HG03175 (cell line): Measurements from ENCODE around the gene RIMS4.

Experiments used
- ATAC-seq: cut with Tn5 transposase; IDR thresholded peaks from one replicate; pipeline ENCODE4 v1.9.1; 2021; ENCODE audit warnings: mild to moderate bottlenecking, moderate library complexity; ENCODE audit not compliant: unreplicated experiment

RIMS4 gene

DNA sequence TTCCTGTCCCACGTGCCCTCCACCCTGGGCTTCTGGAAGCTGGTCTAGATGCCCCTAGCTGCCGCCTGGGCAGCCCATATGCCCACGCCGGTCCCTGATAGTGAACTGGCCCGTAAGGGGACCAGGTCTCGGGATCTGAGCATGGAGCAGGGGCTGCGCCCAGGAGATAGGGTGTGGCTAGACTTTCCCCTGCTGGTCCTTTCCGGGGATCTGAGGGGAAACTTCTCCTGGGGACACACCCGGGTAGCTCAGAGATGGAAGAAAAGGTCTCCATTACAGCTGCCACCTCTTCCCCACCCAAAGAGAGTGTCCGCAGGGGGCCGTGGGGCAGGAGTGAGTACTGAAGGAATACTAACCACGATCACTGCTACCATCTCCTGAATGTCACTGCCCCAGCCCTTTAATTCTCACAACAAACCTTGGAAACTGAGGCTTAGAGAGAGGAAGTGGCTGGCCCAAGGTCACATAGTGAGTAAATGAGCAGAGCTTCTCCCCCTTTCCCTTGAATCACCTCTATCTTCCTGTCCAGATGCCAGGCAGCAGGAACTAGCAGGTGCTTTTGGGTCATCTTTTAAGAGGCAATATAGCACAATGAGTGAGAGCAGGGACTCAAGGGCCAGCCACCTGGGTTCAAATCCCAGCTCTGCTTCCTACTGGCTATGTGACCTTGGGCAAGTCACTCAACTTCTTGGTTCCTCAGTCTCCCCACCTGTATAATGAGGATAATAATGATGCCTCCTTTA is 107.0 kb downstream of the RIMS4 start:
- no peak for ATAC-seq

DNA sequence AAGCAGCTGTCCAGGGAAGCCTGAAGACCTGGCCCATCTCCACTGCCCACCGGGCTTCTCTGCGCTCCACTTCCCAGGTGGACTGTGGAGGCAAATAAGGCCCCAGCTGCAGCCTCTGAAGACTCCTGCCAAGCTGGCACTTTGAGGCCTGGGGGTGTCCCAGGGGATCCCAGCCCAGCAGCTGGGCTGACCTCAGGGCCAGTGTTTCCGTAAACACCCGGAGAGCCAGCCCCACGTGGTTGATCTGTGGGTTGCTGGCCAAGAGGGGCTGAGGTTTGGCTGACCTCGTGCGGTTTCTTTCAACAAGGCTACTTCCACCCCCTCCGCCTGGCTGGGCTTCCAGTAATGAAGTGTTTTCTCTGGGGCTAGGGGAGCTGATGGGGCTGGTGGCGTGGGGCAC is 107.6 kb downstream of the RIMS4 start:
- peak; percentile 36 for ATAC-seq

DNA sequence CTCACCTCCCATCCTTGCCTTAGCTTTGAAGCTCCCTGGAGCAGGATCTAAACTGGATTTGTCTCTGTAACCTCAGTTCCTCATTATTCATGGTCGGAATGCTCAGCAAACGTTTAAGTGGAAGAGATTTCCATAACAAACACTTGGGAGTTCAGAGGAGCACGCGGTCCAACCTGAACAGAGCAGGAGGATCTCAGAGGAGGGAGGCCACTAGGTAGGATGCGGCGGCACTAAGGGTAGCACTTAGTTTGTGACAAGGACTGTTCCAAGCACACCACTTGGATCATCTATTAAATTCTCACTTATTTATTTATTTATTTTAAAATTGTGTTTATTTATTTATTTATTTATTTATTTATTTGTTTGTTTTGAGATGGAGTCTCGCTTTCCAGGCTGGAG is 108.5 kb downstream of the RIMS4 start:
- no peak for ATAC-seq
